HEK293T (cell line): ENCODE measurements around the gene RAB3IL1.

Source experiments
- ELF4 ChIP-seq: fragments of 450-650 bp; IDR thresholded peaks from 2 replicates; pipeline ENCODE4 v1.6.1; 2017; ENCODE audit warnings: antibody characterized with exemption
- FOXK2 ChIP-seq: fragments of 450-650 bp; IDR thresholded peaks from 2 replicates; pipeline ENCODE4 v1.6.1; 2016; ENCODE audit warnings: mild to moderate bottlenecking
- NFRKB ChIP-seq: fragments of 450-650 bp; IDR thresholded peaks from 2 replicates; pipeline ENCODE4 v1.6.1; 2016; ENCODE audit warnings: mild to moderate bottlenecking, moderate library complexity
- SP1 ChIP-seq: fragments of 450-650 bp; IDR thresholded peaks from 2 replicates; pipeline ENCODE4 v1.6.1; 2017
- SUZ12 ChIP-seq: fragments of 450-650 bp; IDR thresholded peaks from 2 replicates; pipeline ENCODE4 v1.6.1; 2016; ENCODE audit warnings: mild to moderate bottlenecking
- ZNF384 ChIP-seq: fragments of 450-650 bp; IDR thresholded peaks from 2 replicates; pipeline ENCODE4 v1.6.1; 2016

GRCh38 chr11:61923166-61924063, 6.0 kb upstream of the RAB3IL1 start:
- TF ChIP-seq SP1 (no peak), ZNF384 (no peak), SUZ12 (no peak), ELF4 (no peak), NFRKB (no peak), FOXK2 (no peak)
